HL-60 (cell line): ENCODE data around the gene SLC34A1.

Source experiments
- TF ChIP-seq, protein P1 (sequence below): IDR thresholded peaks from one replicate; pipeline ENCODE4 v1.5.1; 2011; ENCODE audit warnings: low read length, control low read depth, inconsistent platforms; ENCODE audit not compliant: insufficient read depth
- TF ChIP-seq, protein P2 (sequence below): IDR thresholded peaks from 2 replicates; pipeline ENCODE4 v1.6.1; 2012; ENCODE audit warnings: low read depth; ENCODE audit not compliant: insufficient replicate concordance

DNA sequence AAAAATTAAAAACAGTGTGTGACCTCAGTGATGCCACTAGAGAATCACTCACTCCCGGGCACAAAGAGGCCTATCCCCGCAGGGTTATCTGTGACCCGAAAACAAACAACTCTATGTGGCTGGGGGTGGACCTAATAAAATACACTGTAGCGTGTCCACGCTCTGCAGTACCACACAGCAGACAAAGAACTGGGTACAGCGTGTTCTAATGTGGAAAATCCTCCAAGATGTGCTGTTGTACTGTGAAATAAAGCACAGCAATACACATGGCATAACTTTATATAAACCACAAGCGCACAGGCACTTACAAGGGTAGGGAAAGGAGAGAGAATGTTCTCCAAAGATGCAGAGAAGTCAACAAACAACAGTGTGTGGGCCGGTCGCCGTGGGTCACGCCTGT lies 8.1 kb upstream of the SLC34A1 start:
- TF ChIP-seq, protein P1, sequence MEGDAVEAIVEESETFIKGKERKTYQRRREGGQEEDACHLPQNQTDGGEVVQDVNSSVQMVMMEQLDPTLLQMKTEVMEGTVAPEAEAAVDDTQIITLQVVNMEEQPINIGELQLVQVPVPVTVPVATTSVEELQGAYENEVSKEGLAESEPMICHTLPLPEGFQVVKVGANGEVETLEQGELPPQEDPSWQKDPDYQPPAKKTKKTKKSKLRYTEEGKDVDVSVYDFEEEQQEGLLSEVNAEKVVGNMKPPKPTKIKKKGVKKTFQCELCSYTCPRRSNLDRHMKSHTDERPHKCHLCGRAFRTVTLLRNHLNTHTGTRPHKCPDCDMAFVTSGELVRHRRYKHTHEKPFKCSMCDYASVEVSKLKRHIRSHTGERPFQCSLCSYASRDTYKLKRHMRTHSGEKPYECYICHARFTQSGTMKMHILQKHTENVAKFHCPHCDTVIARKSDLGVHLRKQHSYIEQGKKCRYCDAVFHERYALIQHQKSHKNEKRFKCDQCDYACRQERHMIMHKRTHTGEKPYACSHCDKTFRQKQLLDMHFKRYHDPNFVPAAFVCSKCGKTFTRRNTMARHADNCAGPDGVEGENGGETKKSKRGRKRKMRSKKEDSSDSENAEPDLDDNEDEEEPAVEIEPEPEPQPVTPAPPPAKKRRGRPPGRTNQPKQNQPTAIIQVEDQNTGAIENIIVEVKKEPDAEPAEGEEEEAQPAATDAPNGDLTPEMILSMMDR: no peak
- TF ChIP-seq, protein P2, sequence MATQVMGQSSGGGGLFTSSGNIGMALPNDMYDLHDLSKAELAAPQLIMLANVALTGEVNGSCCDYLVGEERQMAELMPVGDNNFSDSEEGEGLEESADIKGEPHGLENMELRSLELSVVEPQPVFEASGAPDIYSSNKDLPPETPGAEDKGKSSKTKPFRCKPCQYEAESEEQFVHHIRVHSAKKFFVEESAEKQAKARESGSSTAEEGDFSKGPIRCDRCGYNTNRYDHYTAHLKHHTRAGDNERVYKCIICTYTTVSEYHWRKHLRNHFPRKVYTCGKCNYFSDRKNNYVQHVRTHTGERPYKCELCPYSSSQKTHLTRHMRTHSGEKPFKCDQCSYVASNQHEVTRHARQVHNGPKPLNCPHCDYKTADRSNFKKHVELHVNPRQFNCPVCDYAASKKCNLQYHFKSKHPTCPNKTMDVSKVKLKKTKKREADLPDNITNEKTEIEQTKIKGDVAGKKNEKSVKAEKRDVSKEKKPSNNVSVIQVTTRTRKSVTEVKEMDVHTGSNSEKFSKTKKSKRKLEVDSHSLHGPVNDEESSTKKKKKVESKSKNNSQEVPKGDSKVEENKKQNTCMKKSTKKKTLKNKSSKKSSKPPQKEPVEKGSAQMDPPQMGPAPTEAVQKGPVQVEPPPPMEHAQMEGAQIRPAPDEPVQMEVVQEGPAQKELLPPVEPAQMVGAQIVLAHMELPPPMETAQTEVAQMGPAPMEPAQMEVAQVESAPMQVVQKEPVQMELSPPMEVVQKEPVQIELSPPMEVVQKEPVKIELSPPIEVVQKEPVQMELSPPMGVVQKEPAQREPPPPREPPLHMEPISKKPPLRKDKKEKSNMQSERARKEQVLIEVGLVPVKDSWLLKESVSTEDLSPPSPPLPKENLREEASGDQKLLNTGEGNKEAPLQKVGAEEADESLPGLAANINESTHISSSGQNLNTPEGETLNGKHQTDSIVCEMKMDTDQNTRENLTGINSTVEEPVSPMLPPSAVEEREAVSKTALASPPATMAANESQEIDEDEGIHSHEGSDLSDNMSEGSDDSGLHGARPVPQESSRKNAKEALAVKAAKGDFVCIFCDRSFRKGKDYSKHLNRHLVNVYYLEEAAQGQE: no peak
